ENCODE results near the gene EGLN1.
"Not testable (repeated sequence)": the region's sequence is repeated elsewhere in the genome, so short reads cannot be mapped to it uniquely, and the experiment has no call there.

EGLN1 gene

GRCh38 chr1:231421971-231422797 is at the start of gene EGLN1:
TSS of gene EGLN1 (minus strand) at chr1:231422287. CDS start at chr1:231421888, 399 bp downstream.
- DNase-seq (ENCODE audit: low spot score), result peak; percentile 74

GRCh38 chr1:231471500-231471899 is 49.4 kb upstream of the EGLN1 start:
- not testable (repeated sequence) for DNase-seq (ENCODE audit: low spot score)

- DNase-seq (ENCODE audit: low spot score), result not testable (repeated sequence)
Measured at GRCh38 chr1:231471027-231471426, 48.9 kb upstream of the EGLN1 start.

- DNase-seq (ENCODE audit: low spot score), result no peak
Measured at GRCh38 chr1:231467986-231468385, 45.9 kb upstream of the EGLN1 start.

- DNase-seq (ENCODE audit: low spot score), result no peak
Measured at GRCh38 chr1:231465051-231465450, 43.0 kb upstream of the EGLN1 start.

- DNase-seq (ENCODE audit: low spot score), result no peak
Measured at GRCh38 chr1:231463541-231463940, 41.5 kb upstream of the EGLN1 start.

GRCh38 chr1:231460614-231461013 is 38.5 kb upstream of the EGLN1 start:
- DNase-seq (ENCODE audit: low spot score), result no peak

GRCh38 chr1:231459438-231459837 is 37.4 kb upstream of the EGLN1 start:
- not testable (repeated sequence) for DNase-seq (ENCODE audit: low spot score)

GRCh38 chr1:231457956-231458355 is 35.9 kb upstream of the EGLN1 start:
- not testable (repeated sequence) for DNase-seq (ENCODE audit: low spot score)

GRCh38 chr1:231454133-231454532 is 32.0 kb upstream of the EGLN1 start:
- DNase-seq (ENCODE audit: low spot score), result not testable (repeated sequence)

GRCh38 chr1:231446138-231446537 is 24.1 kb upstream of the EGLN1 start:
- DNase-seq (ENCODE audit: low spot score), result no peak

GRCh38 chr1:231444059-231444458 is 22.0 kb upstream of the EGLN1 start:
- no peak for DNase-seq (ENCODE audit: low spot score)

GRCh38 chr1:231443363-231443762 is 21.3 kb upstream of the EGLN1 start:
- no peak for DNase-seq (ENCODE audit: low spot score)

GRCh38 chr1:231442735-231443134 is 20.6 kb upstream of the EGLN1 start:
- DNase-seq (ENCODE audit: low spot score), result no peak

- DNase-seq (ENCODE audit: low spot score), result no peak
Measured at GRCh38 chr1:231432996-231433395, 10.9 kb upstream of the EGLN1 start.

GRCh38 chr1:231431665-231432415 is 9.8 kb upstream of the EGLN1 start:
- DNase-seq (ENCODE audit: low spot score), result no peak

- not testable (repeated sequence) for DNase-seq (ENCODE audit: low spot score)
Measured at GRCh38 chr1:231430678-231431352, 8.7 kb upstream of the EGLN1 start.

GRCh38 chr1:231428377-231428776 is 6.3 kb upstream of the EGLN1 start:
- DNase-seq (ENCODE audit: low spot score), result no peak

- no peak for DNase-seq (ENCODE audit: low spot score)
Measured at GRCh38 chr1:231424950-231425805, 3.1 kb upstream of the EGLN1 start.

GRCh38 chr1:231423648-231424047 is 1.6 kb upstream of the EGLN1 start:
- DNase-seq (ENCODE audit: low spot score), result peak; percentile 61

- no peak for DNase-seq (ENCODE audit: low spot score)
Measured at GRCh38 chr1:231422798-231423309, 767 bp upstream of the EGLN1 start.

Data from HuH-7.5 (cell line).